Kidney (tissue), 22 donors: ENCODE data around the gene LINGO1. TPM values are rescaled to one million over a fixed set of nuclear protein-coding genes. Genes with fewer than 3 reads are reported as not detected.

Source experiments
- DNase-seq, 5 donors: peaks; one replicate each; pipeline ENCODE4 v3.0.0-alpha.2; 2013 to 2020
- FAIRE-seq: peaks from 2 replicates; lab custom pipeline; 2012; peaks lifted over from hg19 to GRCh38; lab: Jason Lieb, UNC
- H3K27ac ChIP-seq, 2 donors: one replicate each; pipeline ENCODE4 v1.7.0; 2013; ENCODE audit warnings: low read depth in 2 of 2, low read length in 2 of 2, inconsistent platforms in 1 of 2
- H3K27me3 ChIP-seq: one replicate; pipeline ENCODE4 v1.7.1; 2013; ENCODE audit warnings: low read length, inconsistent platforms; ENCODE audit not compliant: control insufficient read depth, insufficient read depth
- H3K36me3 ChIP-seq, 3 donors: one replicate each; pipeline versions ENCODE4 v1.7.0 to v1.7.1; 2013; ENCODE audit warnings: low read length in 3 of 3, control low read depth in 1 of 3, inconsistent platforms in 1 of 3; ENCODE audit not compliant: insufficient read depth in 3 of 3, control insufficient read depth in 2 of 3
- H3K4me1 ChIP-seq, 3 donors: one replicate each; pipeline versions ENCODE4 v1.7.0 to v1.7.1; 2013; ENCODE audit warnings: low read length in 3 of 3, inconsistent platforms in 1 of 3, low read depth in 1 of 3; ENCODE audit not compliant: control insufficient read depth in 2 of 3, insufficient read depth in 2 of 3
- H3K4me3 ChIP-seq, 3 donors: one replicate each; pipeline versions ENCODE4 v1.7.0 to v1.8.1; 2013; ENCODE audit warnings: low read length in 3 of 3, control low read depth in 1 of 3, inconsistent platforms in 1 of 3
- H3K9ac ChIP-seq, 3 donors: one replicate each; pipeline versions ENCODE4 v1.7.0 to v1.7.1; 2013; ENCODE audit warnings: low read length in 3 of 3, control low read depth in 1 of 3, inconsistent platforms in 1 of 3
- H3K9me3 ChIP-seq, 3 donors: one replicate each; pipeline versions ENCODE4 v1.7.0 to v1.7.1; 2013; ENCODE audit warnings: low read length in 3 of 3, control low read depth in 1 of 3, inconsistent platforms in 1 of 3; ENCODE audit not compliant: control insufficient read depth in 2 of 3, insufficient read depth in 1 of 3
- CTCF ChIP-seq: IDR thresholded peaks from 3 replicates; pipeline ENCODE4 v1.5.1; 2012; ENCODE audit warnings: mild to moderate bottlenecking, moderate library complexity, borderline replicate concordance; ENCODE audit not compliant: insufficient read depth; ENCODE audit errors: extremely low read depth
- intact Hi-C: fragments of 100-400 bp; cut with DNase I; formaldehyde crosslinking; loops from one replicate; pipeline ENCODE4 v1.11.1; 2022
- long read RNA-seq, 10 donors: library from polyadenylated mRNA in 1 of 10; unstranded in 1 of 10; transcript quantifications; one replicate each; pipeline ENCODE4 v2.0.0 and lab custom pipeline, GENCODE V29; 2021 to 2026
- polyA plus RNA-seq: library from polyadenylated mRNA; stranded (reverse); fragments of 350-450 nt; fragmentation: Illumina TruSeq; extraction: RNeasy Lipid Tissue Mini Kit (QIAGEN cat#74804); gene quantifications from one replicate; pipeline ENCODE4 v1.2.3, GENCODE V29; 2014; ENCODE audit warnings: low read depth, low replicate concordance; ENCODE audit not compliant: insufficient read depth
- total RNA-seq: library from RNA; stranded (reverse); fragmentation: NEBNext Ultra II Directional; extraction: Animal tissue kit (Norgen Biotek cat#: 25700); gene quantifications from one replicate; pipeline ENCODE4 v1.2.1, GENCODE V29; 2021
- donor health status: control.
- donor health status: control.
- donor health status: control.
- donor health status: control.
- donor health status: control.
- donor health status: DM: yes; HTN: yes; CAD: no.
- donor health status: Normal renal cell carcinoma (clear cell type).

The LINGO1 gene
- total RNA-seq (3.9 TPM), polyA plus RNA-seq (6.8 TPM)
- long read RNA-seq, donor 1, partial matches to known transcripts = 0 of 3 reads
- long read RNA-seq, donor 1, other reads (novel, unspliced or antisense) = 0 of 3 reads
- long read RNA-seq, donor 2, transcript LINGO1-201 (2 exons, 3,055 nt) = major isoform, 9 of 9 reads
- long read RNA-seq, donor 2, partial matches to known transcripts = 0 of 9 reads
- long read RNA-seq, donor 2, other reads (novel, unspliced or antisense) = 0 of 9 reads
- long read RNA-seq, donor 3, partial matches to known transcripts = 0 of 3 reads
- long read RNA-seq, donor 3, other reads (novel, unspliced or antisense) = 0 of 3 reads
- long read RNA-seq, donor 4, transcript LINGO1-201 (2 exons, 3,055 nt) = major isoform, 13 of 13 reads
- long read RNA-seq, donor 4, partial matches to known transcripts = 0 of 13 reads
- long read RNA-seq, donor 4, other reads (novel, unspliced or antisense) = 0 of 13 reads
- long read RNA-seq, donor 5 = 0 reads
- long read RNA-seq, donor 6, transcript LINGO1-201 (2 exons, 3,055 nt) = major isoform, 7 of 7 reads
- long read RNA-seq, donor 6, partial matches to known transcripts = 0 of 7 reads
- long read RNA-seq, donor 6, other reads (novel, unspliced or antisense) = 0 of 7 reads
- long read RNA-seq, donor 7, partial matches to known transcripts = 0 of 3 reads
- long read RNA-seq, donor 7, other reads (novel, unspliced or antisense) = 3 of 3 reads
- long read RNA-seq, donor 8, transcript LINGO1-201 (2 exons, 3,055 nt) = major isoform, 10 of 10 reads
- long read RNA-seq, donor 8, partial matches to known transcripts = 0 of 10 reads
- long read RNA-seq, donor 8, other reads (novel, unspliced or antisense) = 0 of 10 reads
- long read RNA-seq, donor 9, transcript LINGO1-201 (2 exons, 3,055 nt) = major isoform, 5 of 5 reads
- long read RNA-seq, donor 9, partial matches to known transcripts = 0 of 5 reads
- long read RNA-seq, donor 9, other reads (novel, unspliced or antisense) = 0 of 5 reads
- long read RNA-seq, donor 10, transcript LINGO1-201 (2 exons, 3,055 nt) = major isoform, 5 of 5 reads
- long read RNA-seq, donor 10, partial matches to known transcripts = 0 of 5 reads
- long read RNA-seq, donor 10, other reads (novel, unspliced or antisense) = 0 of 5 reads

DNA sequence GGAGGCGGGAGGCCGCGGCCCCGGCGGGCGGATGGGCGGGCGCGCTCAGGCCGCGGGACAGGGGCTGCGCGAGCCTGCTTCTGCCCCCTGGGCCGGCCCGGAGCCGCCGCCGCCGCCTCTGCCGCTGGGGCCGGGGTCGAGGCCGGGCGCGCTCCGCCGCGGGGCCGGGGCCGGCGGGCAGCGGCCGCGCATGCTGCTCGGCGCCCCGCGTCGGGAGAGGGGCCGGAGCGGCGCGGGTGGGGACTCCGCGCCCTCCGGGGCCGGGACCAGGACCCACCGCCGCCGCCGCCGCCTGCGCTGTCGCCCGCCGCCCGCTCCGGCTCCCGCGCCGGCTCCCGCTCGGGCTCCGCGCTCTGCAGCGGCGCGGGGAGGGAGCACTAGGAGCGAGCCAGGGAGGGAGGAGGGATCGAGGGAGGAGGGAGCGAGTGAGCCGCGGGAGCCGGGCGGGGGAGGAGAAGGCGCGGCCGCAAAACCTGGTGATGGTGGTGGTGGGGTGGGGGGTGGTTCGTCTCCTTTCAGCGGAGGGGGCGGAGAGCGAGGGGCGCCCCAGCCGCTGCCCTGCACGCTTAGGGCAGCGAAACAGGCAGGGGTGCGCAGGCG, at the start of gene LINGO1:
Gene LINGO1, minus strand, starts transcription at position 379 of the 600 bp plus-strand sequence. CDS start 597 bp downstream, outside the sequence.
- no peak within 1 kb of the TSS for H3K9ac ChIP-seq
- DNase-seq (peak in 4 of 5 donors; percentile 62 to 84 (median 78)), FAIRE-seq (no peak)
- H3K27me3 ChIP-seq = peaks cover 7% of the 10 kb centered on the region
- TF ChIP-seq CTCF = no peak
- no peak within 1 kb of the TSS for H3K27ac ChIP-seq
- peaks cover 0 to 9% (median 8%) of the 10 kb centered on the region in 3 donors for H3K4me1 ChIP-seq
- H3K9me3 ChIP-seq = peaks cover 0 to 3% (median 0%) of the 10 kb centered on the region in 3 donors
- H3K4me3 ChIP-seq = peak within 1 kb of the TSS in 2 of 3 donors; percentile 43 to 44
- intact Hi-C loops = loop anchor here (10.0 kb wide), 1 partner anchor 192 kb away; no protein-coding TSS in a partner anchor
- H3K36me3 ChIP-seq = no peaks in the 10 kb centered on the region

DNA sequence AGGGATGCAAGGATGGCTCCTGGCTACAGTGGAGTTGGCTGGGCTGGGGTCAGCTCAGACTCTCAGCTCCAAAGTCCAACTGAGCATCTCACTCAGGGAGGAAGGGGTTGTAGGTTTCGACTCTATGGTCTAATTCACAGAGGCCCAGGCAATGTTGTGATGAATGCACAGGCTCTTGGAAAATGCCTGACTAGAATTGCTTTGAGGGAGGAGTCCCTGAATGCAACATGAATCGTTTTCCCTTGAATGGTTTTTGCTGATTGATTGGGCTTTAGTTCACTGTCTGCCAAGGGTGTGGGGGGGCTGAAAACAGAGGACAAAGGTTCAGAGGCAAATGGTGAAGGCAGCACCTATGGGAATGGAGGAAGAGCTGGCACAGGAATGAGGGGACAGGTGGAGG, 48.6 kb upstream of the LINGO1 start:
- Histone ChIP-seq H3K27me3 (no peaks in the 10 kb centered on the region), H3K27ac (no peak overlapping the region), H3K4me3 (no peak overlapping the region), H3K36me3 (no peaks in the 10 kb centered on the region), H3K9me3 (no peaks in the 10 kb centered on the region), H3K4me1 (no peaks in the 10 kb centered on the region), H3K9ac (no peak overlapping the region)
- intact Hi-C loops = no loop called here
- DNase-seq (no peak), FAIRE-seq (no peak)
- no peak for TF ChIP-seq CTCF

- H3K27me3 ChIP-seq = no peaks in the 10 kb centered on the region
- H3K9ac ChIP-seq = no peak overlapping the region
- no peaks in the 10 kb centered on the region for H3K36me3 ChIP-seq
- no peak for FAIRE-seq
- DNase-seq = no peak
- H3K4me3 ChIP-seq = no peak overlapping the region
- H3K27ac ChIP-seq = no peak overlapping the region
- H3K4me1 ChIP-seq = no peaks in the 10 kb centered on the region
- intact Hi-C loops = no loop called here
- TF ChIP-seq CTCF = no peak
- H3K9me3 ChIP-seq = peaks cover 0 to 6% (median 0%) of the 10 kb centered on the region in 3 donors
These were observed 44.1 kb upstream of the LINGO1 start for GRCh38 chr15:77676569-77677375.
